Skeletal muscle satellite cell (primary cell): ENCODE results near the gene LRRC51.
A peak's percentile ranks its signal among the peaks of the same experiment; 100 is the strongest.

ENCODE experiments used
- H3K27me3 ChIP-seq: 2 replicates; pipeline ENCODE4 v1.7.0; 2013; ENCODE audit warnings: low read length; ENCODE audit not compliant: control insufficient read depth, insufficient read depth
- H3K36me3 ChIP-seq: 2 replicates; pipeline ENCODE4 v1.7.0; 2013; ENCODE audit warnings: mild to moderate bottlenecking, control low read depth, low read length; ENCODE audit not compliant: insufficient read depth
- H3K4me1 ChIP-seq: 2 replicates; pipeline ENCODE4 v1.7.0; 2013; ENCODE audit warnings: low read length; ENCODE audit not compliant: control insufficient read depth, insufficient read depth
- H3K4me2 ChIP-seq: 2 replicates; pipeline ENCODE4 v1.7.0; 2013; ENCODE audit warnings: mild to moderate bottlenecking, low read length
- H3K4me3 ChIP-seq: 2 replicates; pipeline ENCODE4 v1.7.0; 2013; ENCODE audit warnings: low read length
- H3K9ac ChIP-seq: 2 replicates; pipeline ENCODE4 v1.7.0; 2013; ENCODE audit warnings: mild to moderate bottlenecking, low read depth, low read length, moderate library complexity
- H3K9me3 ChIP-seq: replicated peaks from 2 replicates; pipeline ENCODE4 v1.7.0; 2013; ENCODE audit warnings: mild to moderate bottlenecking, control low read depth, low read length

Gene LRRC51

DNA sequence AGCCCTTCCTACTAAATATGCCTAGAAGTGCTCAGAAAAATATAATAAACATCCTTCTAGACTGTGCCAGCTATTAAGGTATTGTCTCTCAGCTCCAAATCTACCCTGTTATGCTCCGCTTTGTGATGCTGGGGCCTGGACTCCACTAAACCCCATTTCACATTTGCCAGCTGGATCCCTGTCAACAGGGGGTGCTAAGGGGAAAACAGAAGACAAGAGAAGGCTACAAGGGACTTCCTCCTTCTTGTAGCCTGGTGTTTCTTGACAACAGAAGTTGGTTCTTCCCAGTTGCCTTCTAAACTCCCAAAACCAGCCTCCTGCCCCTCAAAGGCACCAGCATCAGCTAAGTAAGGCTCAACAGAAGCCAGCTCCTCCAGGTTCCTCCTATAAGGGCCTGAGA is 5.5 kb upstream of the LRRC51 start:
- Histone ChIP-seq H3K4me3 (no peak overlapping the region), H3K36me3 (no peaks in the 10 kb centered on the region), H3K4me1 (peaks cover 41% of the 10 kb centered on the region), H3K9ac (no peak overlapping the region), H3K4me2 (no peak overlapping the region), H3K9me3 (no peaks in the 10 kb centered on the region), H3K27me3 (no peaks in the 10 kb centered on the region)

GRCh38 chr11:72075756-72076155 is 4.9 kb upstream of the LRRC51 start:
- peaks cover 35% of the 10 kb centered on the region for H3K4me1 ChIP-seq
- H3K36me3 ChIP-seq: no peaks in the 10 kb centered on the region
- H3K27me3 ChIP-seq: no peaks in the 10 kb centered on the region
- H3K4me2 ChIP-seq: no peak overlapping the region
- no peak overlapping the region for H3K4me3 ChIP-seq
- H3K9ac ChIP-seq: no peak overlapping the region
- H3K9me3 ChIP-seq: no peaks in the 10 kb centered on the region

DNA sequence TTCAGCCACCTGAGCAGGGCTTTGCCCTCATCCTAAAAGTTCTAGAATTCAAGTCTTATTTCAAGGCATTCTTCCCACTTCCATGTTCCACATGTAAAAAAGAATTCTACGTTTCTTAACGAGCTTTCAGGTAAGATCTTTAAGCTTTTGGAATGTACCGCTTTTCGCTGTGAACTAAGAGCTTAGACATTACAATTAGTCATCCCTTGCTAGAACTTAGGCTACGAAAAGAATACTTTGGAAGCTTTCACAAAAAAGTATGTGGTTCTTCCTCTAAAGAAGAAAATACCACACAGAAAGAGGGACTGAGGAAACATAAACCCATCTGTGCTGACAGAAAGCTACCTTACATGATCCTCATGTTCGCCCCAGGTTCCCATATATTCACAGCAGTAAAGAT is 2.2 kb upstream of the LRRC51 start:
- Histone ChIP-seq H3K9ac (peak overlapping the region; percentile 82), H3K4me1 (peaks cover 11% of the 10 kb centered on the region), H3K27me3 (no peaks in the 10 kb centered on the region), H3K4me2 (peak overlapping the region; percentile 98), H3K9me3 (no peaks in the 10 kb centered on the region), H3K36me3 (no peaks in the 10 kb centered on the region), H3K4me3 (peak overlapping the region; percentile 91)

DNA sequence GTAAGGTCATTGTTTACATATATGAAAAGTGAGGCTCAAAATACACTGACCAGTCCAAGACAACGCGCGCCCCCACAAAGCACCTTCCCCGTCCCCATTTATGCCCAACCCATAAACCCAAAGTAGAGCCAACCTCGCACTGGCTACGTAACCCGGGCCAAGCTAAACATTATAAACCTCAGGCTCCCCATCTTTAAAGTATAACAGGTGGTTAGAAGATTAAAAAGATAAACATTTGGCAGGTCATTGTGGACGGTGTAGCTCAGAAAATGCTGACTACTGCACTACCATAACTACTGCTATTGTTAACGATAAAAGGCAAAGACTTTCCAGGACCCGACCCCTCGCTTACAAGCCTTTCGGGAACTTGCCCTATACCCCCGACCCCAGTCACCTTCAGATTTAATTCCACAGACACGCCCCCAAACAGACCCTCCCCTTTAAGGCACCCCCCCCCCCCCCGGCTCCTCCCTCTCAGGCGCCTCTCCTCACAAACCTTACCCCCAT is 778 bp upstream of the LRRC51 start:
- H3K9me3 ChIP-seq: no peaks in the 10 kb centered on the region
- peak overlapping the region; percentile 82 for H3K9ac ChIP-seq
- H3K4me1 ChIP-seq: peaks cover 11% of the 10 kb centered on the region
- peak overlapping the region; percentile 98 for H3K4me2 ChIP-seq
- no peaks in the 10 kb centered on the region for H3K36me3 ChIP-seq
- no peaks in the 10 kb centered on the region for H3K27me3 ChIP-seq
- H3K4me3 ChIP-seq: peak overlapping the region; percentile 91

DNA sequence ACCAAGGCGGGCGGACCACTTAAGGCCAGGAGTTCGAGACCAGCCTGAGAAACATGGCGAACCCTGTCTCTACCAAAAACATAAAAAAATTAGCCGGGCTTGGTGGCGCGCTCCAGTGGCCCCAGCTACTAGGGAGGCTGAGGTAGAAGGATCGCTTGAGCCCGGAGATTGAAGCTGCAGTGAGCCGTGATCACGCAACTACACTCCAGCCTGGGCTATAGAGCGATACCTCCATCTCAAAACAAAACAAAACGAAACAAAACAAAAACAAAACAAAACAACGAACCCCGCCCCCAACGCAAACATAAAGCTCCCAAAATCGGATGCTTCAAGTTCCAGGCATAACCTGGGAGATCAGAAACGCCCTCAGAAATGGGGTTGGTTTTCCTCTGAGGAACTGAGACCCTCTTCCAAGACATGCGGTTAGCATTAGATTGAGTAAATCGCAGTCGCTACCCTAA is 564 bp downstream of the LRRC51 start:
- peak overlapping the region; percentile 81 for H3K9ac ChIP-seq
- H3K9me3 ChIP-seq: no peaks in the 10 kb centered on the region
- no peaks in the 10 kb centered on the region for H3K27me3 ChIP-seq
- H3K4me3 ChIP-seq: peak overlapping the region; percentile 74
- peak overlapping the region; percentile 82 for H3K4me2 ChIP-seq
- H3K36me3 ChIP-seq: no peaks in the 10 kb centered on the region
- H3K4me1 ChIP-seq: peaks cover 11% of the 10 kb centered on the region

DNA sequence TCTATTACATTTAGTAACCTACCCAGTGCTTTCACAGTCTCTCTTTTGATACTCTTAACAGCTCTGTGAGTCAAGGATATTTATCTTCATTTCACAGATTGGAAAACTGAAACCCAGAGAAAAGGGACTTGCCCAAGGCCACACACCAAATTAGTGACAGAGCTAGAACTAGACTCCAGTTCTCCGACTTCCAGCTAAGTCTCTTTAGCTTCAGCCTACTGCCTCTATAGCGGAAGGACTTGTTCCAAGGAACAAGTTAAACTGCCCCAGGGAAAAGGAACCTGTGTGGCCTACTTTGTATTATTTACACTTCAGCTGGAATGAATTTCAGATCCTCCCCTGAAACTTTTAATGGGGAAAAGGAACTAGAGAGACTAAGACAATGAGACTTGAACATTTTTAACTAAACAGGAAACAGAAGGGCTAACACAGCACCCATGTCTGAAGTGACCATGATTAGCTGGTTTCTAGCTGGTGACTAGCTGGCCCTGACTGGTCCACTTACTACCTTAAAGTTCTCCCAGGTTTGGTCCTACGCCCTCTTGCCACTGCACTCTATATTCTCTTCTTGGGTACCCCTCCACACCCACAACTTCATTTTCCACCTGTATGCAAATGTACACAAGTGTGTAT is 1.3 kb downstream of the LRRC51 start:
- Histone ChIP-seq H3K4me2 (no peak overlapping the region), H3K9me3 (no peaks in the 10 kb centered on the region), H3K27me3 (no peaks in the 10 kb centered on the region), H3K36me3 (no peaks in the 10 kb centered on the region), H3K4me1 (peaks cover 11% of the 10 kb centered on the region), H3K9ac (no peak overlapping the region), H3K4me3 (no peak overlapping the region)

GRCh38 chr11:72083414-72083813 is 2.8 kb downstream of the LRRC51 start:
- H3K4me3 ChIP-seq: no peak overlapping the region
- H3K9ac ChIP-seq: no peak overlapping the region
- no peak overlapping the region for H3K4me2 ChIP-seq
- no peaks in the 10 kb centered on the region for H3K36me3 ChIP-seq
- peaks cover 7% of the 10 kb centered on the region for H3K4me1 ChIP-seq
- H3K27me3 ChIP-seq: no peaks in the 10 kb centered on the region
- H3K9me3 ChIP-seq: no peaks in the 10 kb centered on the region

DNA sequence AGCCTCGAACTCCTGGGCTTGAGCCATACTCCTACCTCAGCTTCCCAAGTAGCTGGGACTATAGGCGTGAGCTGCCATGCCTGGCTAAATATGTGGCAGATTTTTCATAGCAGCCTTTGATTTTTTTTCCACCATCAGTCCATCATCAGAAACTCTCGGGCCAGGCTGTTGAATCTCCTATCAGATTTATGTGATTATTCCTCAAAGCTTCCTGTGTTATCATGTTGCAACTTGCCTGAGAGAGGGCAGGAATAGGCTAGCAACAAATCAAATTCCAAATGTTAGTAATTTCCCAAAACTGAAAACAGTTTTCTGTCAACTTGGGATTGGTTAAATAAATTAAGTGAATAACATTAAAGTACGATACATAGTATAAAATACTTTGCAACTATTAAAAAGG is 3.4 kb downstream of the LRRC51 start:
- Histone ChIP-seq H3K9ac (no peak overlapping the region), H3K4me2 (no peak overlapping the region)

DNA sequence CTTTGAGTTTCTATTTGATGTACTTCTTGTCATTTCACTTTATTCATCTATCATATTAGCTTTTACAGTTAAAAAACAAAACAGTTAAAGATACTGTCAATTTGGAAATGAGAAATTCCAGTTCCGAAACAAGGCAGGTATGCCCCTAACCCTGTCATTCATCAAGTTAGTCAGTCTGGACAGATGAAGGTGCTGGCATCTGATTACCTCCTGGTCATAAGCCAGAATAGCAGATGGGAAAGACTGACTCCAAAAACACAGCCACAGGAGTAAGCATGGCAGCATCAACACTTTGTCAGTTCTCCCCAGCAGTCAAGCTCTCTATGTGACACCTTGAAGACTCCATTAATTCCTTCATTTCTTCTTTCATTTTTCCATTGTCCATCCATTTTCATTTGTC is 4.3 kb downstream of the LRRC51 start:
- Histone ChIP-seq H3K4me1 (no peaks in the 10 kb centered on the region), H3K9me3 (no peaks in the 10 kb centered on the region), H3K4me2 (no peak overlapping the region), H3K9ac (no peak overlapping the region), H3K27me3 (no peaks in the 10 kb centered on the region), H3K4me3 (no peak overlapping the region), H3K36me3 (peaks cover 6% of the 10 kb centered on the region)

More for the DNA sequence above, 3.4 kb downstream of the LRRC51 start:
- Histone ChIP-seq H3K36me3 (no peaks in the 10 kb centered on the region), H3K4me3 (no peak overlapping the region), H3K4me1 (peaks cover under 1% of the 10 kb centered on the region), H3K27me3 (no peaks in the 10 kb centered on the region), H3K9me3 (no peaks in the 10 kb centered on the region)

GRCh38 chr11:72085621-72086351 is 5.1 kb downstream of the LRRC51 start:
- Histone ChIP-seq H3K4me2 (no peak overlapping the region), H3K9ac (no peak overlapping the region), H3K36me3 (peaks cover 15% of the 10 kb centered on the region), H3K27me3 (no peaks in the 10 kb centered on the region), H3K4me1 (no peaks in the 10 kb centered on the region), H3K9me3 (no peaks in the 10 kb centered on the region), H3K4me3 (no peak overlapping the region)

DNA sequence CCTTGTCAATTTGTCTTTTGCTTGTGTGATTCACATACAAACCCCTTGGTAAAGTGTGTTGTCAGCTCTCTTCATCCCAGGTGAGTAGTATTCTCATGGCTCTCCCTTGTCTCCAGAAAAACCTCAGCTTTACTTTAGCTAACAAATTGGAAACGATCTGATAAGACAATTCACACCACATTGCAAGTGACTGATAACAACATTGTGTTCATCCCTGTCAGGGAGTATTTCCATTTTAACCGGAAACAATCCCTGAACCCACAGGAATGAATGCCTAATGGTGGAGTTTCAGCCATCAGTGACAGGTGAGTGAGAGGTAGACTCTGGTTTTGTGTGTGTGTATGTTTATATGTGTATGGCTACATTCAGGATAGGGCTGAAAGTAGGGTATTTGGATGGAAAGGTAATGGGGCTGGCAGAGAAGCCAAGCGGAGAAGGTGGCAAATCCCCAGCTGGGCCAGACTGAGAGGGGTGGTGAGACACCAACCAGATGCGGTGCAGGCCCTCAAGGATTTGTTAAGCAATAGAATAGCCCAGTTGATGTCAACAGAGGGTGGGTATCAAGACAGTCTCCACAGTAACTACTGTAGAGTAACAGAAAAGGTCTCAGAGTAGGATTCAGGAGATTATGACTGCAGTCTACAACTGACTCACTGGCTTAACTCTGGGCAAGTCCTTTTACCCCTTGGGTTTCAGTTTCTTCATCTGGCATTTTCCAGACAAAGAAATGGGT is 7.6 kb downstream of the LRRC51 start:
- Histone ChIP-seq H3K36me3 (peaks cover 17% of the 10 kb centered on the region), H3K27me3 (no peaks in the 10 kb centered on the region), H3K9ac (no peak overlapping the region)

More for the DNA sequence above, 7.6 kb downstream of the LRRC51 start:
- H3K4me2 ChIP-seq: no peak overlapping the region
- no peaks in the 10 kb centered on the region for H3K4me1 ChIP-seq
- H3K4me3 ChIP-seq: no peak overlapping the region
- no peaks in the 10 kb centered on the region for H3K9me3 ChIP-seq
